Panc1 (cell line): ENCODE results near the gene AMER2. TPM values are rescaled to one million over a fixed set of nuclear protein-coding genes. Genes with fewer than 3 reads are reported as not detected.

Experiments used
- ATAC-seq: fragments of 200-7000 bp; cut with Tn5 transposase; 2 replicates; pipeline ENCODE4 v1.9.1; 2020; ENCODE audit warnings: mild to moderate bottlenecking, moderate library complexity
- BruUV-seq: library from RNA; stranded (reverse); fragments of 400-500 nt; replicated peaks from 2 replicates; lab custom pipeline; 2021; lab: Mats Ljungman, UMichigan
- CTCF ChIA-PET: fragments of 300-600 bp; sonication (Branson Sonifier 250); formaldehyde crosslinking; loops from one replicate; lab custom pipeline; 2022; ENCODE audit warnings: antibody characterized with exemption; lab: Charles Lee
- POLR2A ChIA-PET: fragments of 300-600 bp; sonication (Branson Sonifier 250); formaldehyde crosslinking; loops from one replicate; lab custom pipeline; 2022; ENCODE audit warnings: antibody characterized with exemption; lab: Charles Lee
- DNase-seq: peaks from one replicate; pipeline ENCODE4 v3.0.0-alpha.2; 2010; ENCODE audit warnings: low read depth, low spot score
- H3K27ac ChIP-seq: 2 replicates; pipeline ENCODE4 v1.5.1; 2011; ENCODE audit warnings: mild to moderate bottlenecking, low read length, inconsistent platforms
- H3K27me3 ChIP-seq: fragments of 200-500 bp; sonication (Bioruptor generic); 2 replicates; pipeline ENCODE4 v1.6.0; 2014; ENCODE audit warnings: low read length, inconsistent platforms; ENCODE audit not compliant: control insufficient read depth, insufficient read depth
- H3K36me3 ChIP-seq: fragments of 200-500 bp; sonication (Bioruptor generic); 2 replicates; pipeline ENCODE4 v1.5.1; 2014; ENCODE audit warnings: inconsistent platforms, mild to moderate bottlenecking, low read length, moderate library complexity; ENCODE audit not compliant: control insufficient read depth, insufficient read depth
- H3K4me1 ChIP-seq: 2 replicates; pipeline ENCODE4 v1.5.1; 2011; ENCODE audit warnings: inconsistent platforms, mild to moderate bottlenecking, low read length, moderate library complexity; ENCODE audit not compliant: control insufficient read depth, insufficient read depth
- H3K4me3 ChIP-seq, 2 experiments: 2 replicates each; pipeline ENCODE4 v1.5.1; 2011 to 2012; ENCODE audit warnings: low read depth in 2 of 2, low read length in 2 of 2, mild to moderate bottlenecking in 2 of 2, inconsistent platforms in 1 of 2, moderate library complexity in 1 of 2
- H3K9me3 ChIP-seq: fragments of 200-500 bp; sonication (Bioruptor generic); 2 replicates; pipeline ENCODE4 v1.5.1; 2014; ENCODE audit warnings: low read depth, mild to moderate bottlenecking, inconsistent platforms, low read length, moderate library complexity; ENCODE audit not compliant: control insufficient read depth, insufficient read depth
- CTCF ChIP-seq: fragments of 450-650 bp; IDR thresholded peaks from 2 replicates; pipeline ENCODE4 v1.5.1; 2017; ENCODE audit warnings: mild to moderate bottlenecking
- POLR2AphosphoS5 ChIP-seq: IDR thresholded peaks from 2 replicates; pipeline ENCODE4 v1.6.1; 2012; ENCODE audit warnings: mild to moderate bottlenecking, low read depth, low read length, moderate library complexity
- REST ChIP-seq, 2 experiments: IDR thresholded peaks; 2 replicates each; pipeline ENCODE4 v1.6.1; 2011 to 2012; ENCODE audit warnings: low read depth in 2 of 2, control low read depth in 1 of 2, low read length in 1 of 2, mild to moderate bottlenecking in 1 of 2, moderate library complexity in 1 of 2; ENCODE audit not compliant: insufficient read depth in 1 of 2
- SIN3A ChIP-seq: IDR thresholded peaks from 2 replicates; pipeline ENCODE4 v1.6.1; 2012; ENCODE audit warnings: low read depth, mild to moderate bottlenecking, low read length, moderate library complexity, borderline replicate concordance; ENCODE audit not compliant: insufficient read depth
- TCF7L2 ChIP-seq: IDR thresholded peaks from 2 replicates; pipeline ENCODE4 v1.6.1; 2011; ENCODE audit warnings: mild to moderate bottlenecking, low read depth, low read length, inconsistent platforms
- in situ Hi-C: cut with HindIII; loops from 2 replicates; pipeline ENCODE4 v1.10.0; 2016; ENCODE audit warnings: low sequenced_read_pairs, low pct_unique_long_range_greater_than_20kb
- intact Hi-C: fragments of 100-400 bp; cut with micrococcal nuclease; formaldehyde crosslinking; loops from one replicate; pipeline ENCODE4 v1.10.0; 2022; ENCODE audit not compliant: unreplicated experiment
- total RNA-seq: library from RNA; stranded (reverse); gene quantifications from one replicate; pipeline ENCODE4 v1.2.1, GENCODE V29; 2021; ENCODE audit not compliant: unreplicated experiment

The AMER2 gene
- total RNA-seq, 1 experiment from 2014 or later = not detected

GRCh38 chr13:25137788-25138115 is 34.3 kb downstream of the AMER2 start:
- Histone ChIP-seq H3K9me3 (no peaks in the 10 kb centered on the region), H3K4me3 (no peak overlapping the region), H3K27me3 (peaks cover 2% of the 10 kb centered on the region; the same call in 1 of the 2 replicates), H3K4me1 (no peaks in the 10 kb centered on the region), H3K36me3 (no peaks in the 10 kb centered on the region), H3K27ac (no peak overlapping the region)
- in situ Hi-C loops (no loop called here), intact Hi-C loops (no loop called here)
- DNase-seq (no peak), ATAC-seq (no peak)
- no peak for TF ChIP-seq CTCF
- TF ChIP-seq SIN3A = no peak
- no peak for TF ChIP-seq TCF7L2
- TF ChIP-seq REST (IDR thresholded peaks at IDR 0.05; ENCODE audit: insufficient read depth in 1 of 2, low read depth in 2 of 2, low read length in 1 of 2) = no peak
- no peak for TF ChIP-seq POLR2AphosphoS5
- ChIA-PET POLR2A (no interaction called here), CTCF (no interaction called here)
- no TSS peak for BruUV-seq

GRCh38 chr13:25136880-25137787 is 35.0 kb downstream of the AMER2 start:
- Histone ChIP-seq H3K4me1 (no peaks in the 10 kb centered on the region), H3K9me3 (no peaks in the 10 kb centered on the region), H3K27me3 (peaks cover 2% of the 10 kb centered on the region; the same call in 1 of the 2 replicates), H3K36me3 (no peaks in the 10 kb centered on the region), H3K27ac (no peak overlapping the region), H3K4me3 (no peak overlapping the region)
- in situ Hi-C loops (no loop called here), intact Hi-C loops (no loop called here)
- ChIA-PET CTCF (no interaction called here), POLR2A (no interaction called here)
- DNase-seq (no peak), ATAC-seq (no peak)
- no TSS peak for BruUV-seq
- no peak for TF ChIP-seq SIN3A
- TF ChIP-seq POLR2AphosphoS5 = no peak
- TF ChIP-seq REST (IDR thresholded peaks at IDR 0.05; ENCODE audit: insufficient read depth in 1 of 2, low read depth in 2 of 2, low read length in 1 of 2) = no peak
- no peak for TF ChIP-seq CTCF
- TF ChIP-seq TCF7L2 = no peak
